ENCODE data around the gene ADCY7. TPM values are rescaled to one million over a fixed set of nuclear protein-coding genes. Genes with fewer than 3 reads are reported as not detected.
A peak's percentile ranks its signal among the peaks of the same experiment; 100 is the strongest.

The ADCY7 gene
- total and polyA plus RNA-seq, 2 of the 4 experiments (the other 2 are of a cell fraction) = 15.2 to 17.1 TPM

GRCh38 chr16:50334106-50334975 lies 68.0 kb downstream of the ADCY7 start:
- H3K14ac ChIP-seq (replicated peaks; ENCODE audit: low read depth, low read length) = no peak overlapping the region; the same call in 1 of the 2 replicates
- H2AK5ac ChIP-seq (ENCODE audit: low read depth, low read length) = peak overlapping the region; percentile 67; the same call in 1 of the 2 replicates
- 0 out of 2 replicates have a peak overlapping the region, but pooled peaks have one; percentile 9 for H2BK120ac ChIP-seq (ENCODE audit: low read depth, low read length)
- H4K91ac ChIP-seq (ENCODE audit: insufficient read depth, low read depth, low read length) = 0 out of 2 replicates have a peak overlapping the region, but pooled peaks have one; percentile 19
- peak overlapping the region; percentile 68; the same call in 1 of the 2 replicates for H3K4me2 ChIP-seq (ENCODE audit: low read depth, low read length)
- H3K36me3 ChIP-seq (ENCODE audit: control insufficient read depth, insufficient read depth, low read length) = peaks cover 18% of the 10 kb centered on the region
- H3K4ac ChIP-seq (ENCODE audit: low read depth, low read length) = peak overlapping the region; percentile 58; the same call in 1 of the 2 replicates
- H3K79me1 ChIP-seq (ENCODE audit: low read depth in 1 of 2, low read length in 2 of 2) = peaks cover 0 to 28% of the 10 kb centered on the region in 2 experiments; a peak in 2 of 4 replicates
- no peaks in the 10 kb centered on the region for H3K27me3 ChIP-seq (ENCODE audit: control insufficient read depth, insufficient read depth, low read length)
- H3K18ac ChIP-seq (ENCODE audit: low read depth, low read length) = peak overlapping the region; percentile 82
- H2BK5ac ChIP-seq (ENCODE audit: low read depth, low read length, poor library complexity, severe bottlenecking) = peak overlapping the region; percentile 7
- ChIA-PET POLR2A (ENCODE audit: unreplicated experiment) (no interaction called here), CTCF (no interaction called here)
- H4K20me1 ChIP-seq (ENCODE audit: insufficient read depth, low read length) = peaks cover 14% of the 10 kb centered on the region
- H3K27ac ChIP-seq (ENCODE audit: insufficient read depth, low read length) = peak overlapping the region; percentile 97; the same call in 1 of the 2 replicates
- peak overlapping the region in 1 of 2 experiments; percentile 73; a peak in 1 of 4 replicates for H4K8ac ChIP-seq (ENCODE audit: low read depth in 2 of 2, low read length in 2 of 2)
- H3K4me3 ChIP-seq (ENCODE audit: insufficient read depth, low read depth, low read length) = no peak overlapping the region
- intact Hi-C loops (cut with micrococcal nuclease) = loop anchor here (10.0 kb wide), 1 partner anchor 410 kb away; the partner anchor contains the start of gene CYLD
- no CpG with 5 or more reads among the region's 14 CpGs for WGBS, 2 experiments (ENCODE audit: extremely low coverage in 2 of 2, insufficient read length in 1 of 2)
- no peaks in the 10 kb centered on the region; the same call in 1 of the 2 replicates for H3K9me3 ChIP-seq (ENCODE audit: control insufficient read depth, insufficient read depth, low read length)
- dilution Hi-C loops (cut with HindIII; ENCODE audit: low sequenced_read_pairs, unreplicated experiment) = no loop called here
- peak; percentile 82 for ATAC-seq (ENCODE audit: low read depth)
- peak overlapping the region; percentile 50 for H2AFZ ChIP-seq (replicated peaks; ENCODE audit: low read length, poor library complexity)
- DNase-seq = peak; percentile 53
- H4K5ac ChIP-seq (ENCODE audit: low read depth, low read length) = peak overlapping the region; percentile 84; the same call in 1 of the 2 replicates
- in situ Hi-C loops (cut with MboI; ENCODE audit: low sequenced_read_pairs) = no loop called here
- peaks cover 13% of the 10 kb centered on the region; the same call in 1 of the 2 replicates for H3K9me1 ChIP-seq (ENCODE audit: insufficient read depth, low read length)
- peak overlapping the region; percentile 41; the same call in 1 of the 2 replicates for H2BK20ac ChIP-seq (ENCODE audit: low read depth, low read length)
- H3K23ac ChIP-seq (ENCODE audit: low read depth, low read length) = peak overlapping the region; percentile 28; the same call in 1 of the 2 replicates
- no TSS peak for BruUV-seq (replicated peaks)
- no peak overlapping the region for H3K56ac ChIP-seq (ENCODE audit: extremely low read depth, insufficient read depth, low read length)
- peak overlapping the region; percentile 42; the same call in 1 of the 2 replicates for H3K9ac ChIP-seq (ENCODE audit: low read depth, low read length)
- H3K4me1 ChIP-seq (ENCODE audit: control insufficient read depth, insufficient read depth, low read length) = peaks cover 13% of the 10 kb centered on the region
- no peak overlapping the region for H2BK15ac ChIP-seq (ENCODE audit: low read depth, low read length)
- TF ChIP-seq NFE2L2 (IDR thresholded peaks at IDR 0.05; ENCODE audit: low read depth, low read length) (peak; percentile 75), RFX5 (IDR thresholded peaks at IDR 0.05; ENCODE audit: low read depth, low read length) (no peak)
- no peak overlapping the region for H2AK9ac ChIP-seq (replicated peaks; ENCODE audit: low read depth, low read length, poor library complexity)

Measured in IMR-90 (cell line).